ENCODE measurements around the gene CALD1. TPM values are rescaled to one million over a fixed set of nuclear protein-coding genes. Genes with fewer than 3 reads are reported as not detected.

The CALD1 gene
- total RNA-seq, 1 experiment from 2014 or later = 147 TPM

- CTCF ChIA-PET = no interaction called here
- no peak overlapping the region for H3K4me3 Mint-ChIP-seq
- ATAC-seq = no peak
Measured at GRCh38 chr7:134826105-134826504, 46.7 kb downstream of the CALD1 start.

GRCh38 chr7:134827436-134827835 lies 48.0 kb downstream of the CALD1 start:
- Mint-ChIP-seq H3K4me3 (no peak overlapping the region), H3K27me3 (ENCODE audit: low read depth) (no peaks in the 10 kb centered on the region), H3K4me1 (0 out of 2 replicates have a peak, but pooled peaks cover 3% of the 10 kb centered on the region), H3K9me3 (no peaks in the 10 kb centered on the region), H3K36me3 (no peaks in the 10 kb centered on the region), H3K27ac (no peak overlapping the region)
- ATAC-seq (no peak), DNase-seq (ENCODE audit: low spot score) (no peak)
- TF ChIP-seq MLX (CRISPR knock-in tag; IDR thresholded peaks at IDR 0.05) (no peak), FOXP4 (CRISPR knock-in tag; IDR thresholded peaks at IDR 0.05) (no peak), E2F4 (CRISPR knock-in tag; IDR thresholded peaks at IDR 0.05; ENCODE audit: borderline replicate concordance, low read depth) (no peak), ESRRA (CRISPR knock-in tag; IDR thresholded peaks at IDR 0.05; ENCODE audit: borderline replicate concordance) (no peak), TEAD4 (CRISPR knock-in tag; IDR thresholded peaks at IDR 0.05) (no peak), ATF1 (CRISPR knock-in tag; IDR thresholded peaks at IDR 0.05) (no peak), NR1H2 (CRISPR knock-in tag; IDR thresholded peaks at IDR 0.05) (no peak), NFATC4 (CRISPR knock-in tag; IDR thresholded peaks at IDR 0.05) (no peak), CBFB (CRISPR knock-in tag; IDR thresholded peaks at IDR 0.05; ENCODE audit: low read depth) (no peak), ZMAT4 (CRISPR knock-in tag; IDR thresholded peaks at IDR 0.05) (no peak), FOXJ3 (CRISPR knock-in tag; IDR thresholded peaks at IDR 0.05; ENCODE audit: borderline replicate concordance) (no peak), JUN (CRISPR knock-in tag; IDR thresholded peaks at IDR 0.05) (no peak), ZNF671 (CRISPR knock-in tag; IDR thresholded peaks at IDR 0.05) (no peak), RELA (CRISPR knock-in tag; IDR thresholded peaks at IDR 0.05; ENCODE audit: borderline replicate concordance) (no peak), GABPB1 (CRISPR knock-in tag; IDR thresholded peaks at IDR 0.05) (no peak), FOXK1 (CRISPR knock-in tag; IDR thresholded peaks at IDR 0.05) (no peak), ZNF232 (CRISPR knock-in tag; IDR thresholded peaks at IDR 0.05) (no peak)
- TF ChIP-seq, protein P1, sequence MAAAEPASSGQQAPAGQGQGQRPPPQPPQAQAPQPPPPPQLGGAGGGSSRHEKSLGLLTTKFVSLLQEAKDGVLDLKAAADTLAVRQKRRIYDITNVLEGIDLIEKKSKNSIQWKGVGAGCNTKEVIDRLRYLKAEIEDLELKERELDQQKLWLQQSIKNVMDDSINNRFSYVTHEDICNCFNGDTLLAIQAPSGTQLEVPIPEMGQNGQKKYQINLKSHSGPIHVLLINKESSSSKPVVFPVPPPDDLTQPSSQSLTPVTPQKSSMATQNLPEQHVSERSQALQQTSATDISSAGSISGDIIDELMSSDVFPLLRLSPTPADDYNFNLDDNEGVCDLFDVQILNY (CRISPR knock-in tag; IDR thresholded peaks at IDR 0.05) = no peak
- TF ChIP-seq, protein P2, sequence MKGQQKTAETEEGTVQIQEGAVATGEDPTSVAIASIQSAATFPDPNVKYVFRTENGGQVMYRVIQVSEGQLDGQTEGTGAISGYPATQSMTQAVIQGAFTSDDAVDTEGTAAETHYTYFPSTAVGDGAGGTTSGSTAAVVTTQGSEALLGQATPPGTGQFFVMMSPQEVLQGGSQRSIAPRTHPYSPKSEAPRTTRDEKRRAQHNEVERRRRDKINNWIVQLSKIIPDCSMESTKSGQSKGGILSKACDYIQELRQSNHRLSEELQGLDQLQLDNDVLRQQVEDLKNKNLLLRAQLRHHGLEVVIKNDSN (CRISPR knock-in tag; IDR thresholded peaks at IDR 0.05) = no peak
- TF ChIP-seq, protein P3, sequence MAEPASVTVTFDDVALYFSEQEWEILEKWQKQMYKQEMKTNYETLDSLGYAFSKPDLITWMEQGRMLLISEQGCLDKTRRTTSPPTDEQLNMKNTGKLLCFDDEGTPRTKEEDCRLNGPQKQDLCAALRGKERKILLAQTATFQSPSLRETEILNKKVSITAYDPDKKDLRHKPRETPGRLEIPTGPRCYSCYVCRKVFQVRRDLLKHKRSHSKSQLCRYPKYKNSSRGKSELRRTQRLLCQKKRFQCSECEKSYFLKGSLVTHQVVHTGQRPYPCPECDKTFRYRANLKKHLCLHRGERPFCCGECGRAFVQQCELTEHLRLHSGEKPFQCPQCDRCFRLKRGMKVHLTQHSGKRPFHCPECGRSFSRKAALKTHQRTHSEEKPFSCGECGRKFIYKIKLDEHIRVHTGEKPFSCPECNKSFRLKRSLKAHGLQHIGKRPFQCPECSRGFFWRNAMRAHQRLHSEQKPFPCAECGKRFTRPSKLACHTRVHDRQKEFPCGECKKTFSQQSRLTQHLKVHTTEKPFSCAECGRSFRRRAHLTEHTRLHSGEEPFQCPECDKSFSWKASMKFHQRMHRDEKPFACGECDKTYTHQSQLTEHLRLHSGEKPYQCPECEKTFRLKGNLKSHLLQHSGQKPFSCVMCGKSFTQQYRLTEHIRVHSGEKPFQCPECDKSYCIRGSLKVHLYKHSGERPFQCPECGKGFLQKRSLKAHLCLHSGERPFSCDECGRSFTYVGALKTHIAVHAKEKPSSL (CRISPR knock-in tag; conservative IDR thresholded peaks at IDR 0.05) = no peak
- POLR2A ChIA-PET = no interaction called here
- CTCF ChIA-PET = no interaction called here

More at GRCh38 chr7:134826105-134826504, 46.7 kb downstream of the CALD1 start:
- H3K36me3 Mint-ChIP-seq = no peaks in the 10 kb centered on the region; the same call in 1 of the 2 replicates
- DNase-seq (ENCODE audit: low spot score) = no peak
- TF ChIP-seq ZNF396 (CRISPR knock-in tag; IDR thresholded peaks at IDR 0.05; ENCODE audit: borderline replicate concordance) = no peak
- no peak for TF ChIP-seq CREB1 (CRISPR knock-in tag; IDR thresholded peaks at IDR 0.05)
- TF ChIP-seq, protein P1 (CRISPR knock-in tag; IDR thresholded peaks at IDR 0.05) = no peak
- no peak for TF ChIP-seq IRF2 (CRISPR knock-in tag; IDR thresholded peaks at IDR 0.05; ENCODE audit: borderline replicate concordance, low read depth)
- TF ChIP-seq ZNF263 (CRISPR knock-in tag; IDR thresholded peaks at IDR 0.05; ENCODE audit: low read depth) = no peak
- H3K27ac Mint-ChIP-seq = no peak overlapping the region
- H3K9me3 Mint-ChIP-seq = no peaks in the 10 kb centered on the region
- H3K4me1 Mint-ChIP-seq = 0 out of 2 replicates have a peak, but pooled peaks cover 3% of the 10 kb centered on the region
- no peaks in the 10 kb centered on the region for H3K27me3 Mint-ChIP-seq (ENCODE audit: low read depth)
- POLR2A ChIA-PET = no interaction called here

Measured in WTC11 (cell line).